Measurements from ENCODE around the gene MBD6.
A peak's percentile ranks its signal among the peaks of the same experiment; 100 is the strongest.

The MBD6 gene

DNA sequence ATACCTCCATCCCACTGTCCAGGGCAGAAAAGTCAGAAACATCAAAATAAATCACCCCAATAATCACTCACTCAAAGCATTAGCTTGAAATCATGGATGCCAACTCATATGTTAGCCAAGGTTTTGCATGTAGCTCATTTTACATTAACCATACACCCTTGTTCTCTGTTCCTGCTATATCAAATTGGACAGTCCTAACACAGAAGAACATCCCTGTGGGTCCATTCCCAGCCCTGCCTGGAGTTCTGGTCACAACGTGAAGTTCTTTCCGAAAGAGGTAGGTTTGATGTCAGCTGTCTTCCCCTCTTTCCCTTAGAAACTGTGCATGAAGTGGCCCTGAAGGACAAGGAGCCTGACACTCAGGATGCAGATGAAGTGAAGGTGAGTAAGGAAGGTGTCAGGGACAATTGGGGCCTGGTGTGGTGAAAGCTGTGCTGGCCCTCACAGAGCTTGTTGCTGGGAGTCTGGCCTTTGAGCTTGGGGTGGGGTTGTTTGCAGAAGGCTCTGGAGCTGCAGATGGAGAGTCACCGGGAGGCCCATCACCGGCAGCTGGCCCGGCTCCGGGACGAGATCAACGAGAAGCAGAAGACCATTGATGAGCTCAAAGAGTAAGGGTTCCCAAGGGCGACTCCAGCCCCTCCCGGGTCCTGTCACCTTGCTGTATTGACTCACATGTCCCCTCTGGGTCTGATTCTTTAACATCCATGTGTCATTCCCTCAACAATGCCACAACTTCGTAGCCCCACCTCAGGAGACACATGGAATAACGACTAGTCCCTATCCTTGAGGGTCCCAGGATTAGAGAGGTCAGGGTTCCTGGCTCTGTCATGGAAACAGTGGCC, 53.4 kb downstream of the MBD6 start:
- Histone ChIP-seq H3K4me1 (ENCODE audit: low read length) (no peaks in the 10 kb centered on the region), H4K20me1 (ENCODE audit: insufficient read depth, low read length) (no peaks in the 10 kb centered on the region), H3K9me2 (replicated peaks; ENCODE audit: insufficient read depth, low read length) (no peaks in the 10 kb centered on the region), H3K9me3 (replicated peaks; ENCODE audit: insufficient read depth, low read length) (no peaks in the 10 kb centered on the region), H3K27me3 (replicated peaks; ENCODE audit: insufficient read depth, low read length) (no peaks in the 10 kb centered on the region), H3K4me3 (ENCODE audit: low read length) (no peak overlapping the region), H3K79me2 (ENCODE audit: low read length) (no peaks in the 10 kb centered on the region), H3K9ac (ENCODE audit: low read length) (no peak overlapping the region), H2AFZ (ENCODE audit: low read length) (0 out of 2 replicates have a peak overlapping the region, but pooled peaks have one; percentile 19), H3F3A (ENCODE audit: insufficient read depth, low read length) (no peaks in the 10 kb centered on the region), H3K27ac (ENCODE audit: low read length) (no peak overlapping the region), H3K36me3 (replicated peaks; ENCODE audit: insufficient read depth, low read length) (no peaks in the 10 kb centered on the region), H3K4me2 (ENCODE audit: low read depth, low read length) (no peak overlapping the region)
- TF ChIP-seq EZH2 (optimal IDR thresholded peaks at IDR 0.05; ENCODE audit: low read depth, low read length), result no peak
- DNase-seq, result no peak

DNA sequence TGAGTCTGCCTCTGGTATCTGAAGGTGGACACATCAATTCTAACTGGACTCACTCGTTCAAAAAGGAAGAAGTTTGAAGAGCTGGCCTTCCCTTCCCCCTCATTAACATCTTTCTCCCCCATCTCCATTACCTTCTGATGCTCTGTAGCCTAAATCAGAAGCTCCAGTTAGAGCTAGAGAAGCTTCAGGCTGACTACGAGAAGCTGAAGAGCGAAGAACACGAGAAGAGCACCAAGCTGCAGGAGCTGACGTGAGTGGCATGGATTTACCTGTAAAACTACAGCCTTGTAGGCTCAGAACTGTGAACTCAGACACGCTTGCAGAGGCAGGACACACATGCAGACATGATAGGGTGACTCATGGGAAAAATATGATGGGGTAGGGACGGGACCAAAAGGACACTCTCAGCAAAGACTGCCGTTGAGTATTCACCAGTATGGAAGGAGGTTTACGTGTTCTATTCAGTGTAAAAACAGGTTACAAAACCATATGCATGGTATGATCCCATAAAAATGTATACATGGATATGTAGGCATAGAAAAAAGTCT, 54.1 kb downstream of the MBD6 start:
- Histone ChIP-seq H3K27me3 (replicated peaks; ENCODE audit: insufficient read depth, low read length) (0 out of 2 replicates have a peak, but pooled peaks cover 2% of the 10 kb centered on the region), H3K27ac (ENCODE audit: low read length) (no peak overlapping the region), H4K20me1 (ENCODE audit: insufficient read depth, low read length) (no peaks in the 10 kb centered on the region), H3K9ac (ENCODE audit: low read length) (no peak overlapping the region), H3K9me3 (replicated peaks; ENCODE audit: insufficient read depth, low read length) (no peaks in the 10 kb centered on the region), H3K4me2 (ENCODE audit: low read depth, low read length) (no peak overlapping the region), H3K36me3 (replicated peaks; ENCODE audit: insufficient read depth, low read length) (no peaks in the 10 kb centered on the region), H3K4me1 (ENCODE audit: low read length) (no peaks in the 10 kb centered on the region), H3K4me3 (ENCODE audit: low read length) (no peak overlapping the region), H3K9me2 (replicated peaks; ENCODE audit: insufficient read depth, low read length) (no peaks in the 10 kb centered on the region), H3F3A (ENCODE audit: insufficient read depth, low read length) (no peaks in the 10 kb centered on the region), H2AFZ (ENCODE audit: low read length) (0 out of 2 replicates have a peak overlapping the region, but pooled peaks have one; percentile 19), H3K79me2 (ENCODE audit: low read length) (no peaks in the 10 kb centered on the region)
- TF ChIP-seq, protein P1, sequence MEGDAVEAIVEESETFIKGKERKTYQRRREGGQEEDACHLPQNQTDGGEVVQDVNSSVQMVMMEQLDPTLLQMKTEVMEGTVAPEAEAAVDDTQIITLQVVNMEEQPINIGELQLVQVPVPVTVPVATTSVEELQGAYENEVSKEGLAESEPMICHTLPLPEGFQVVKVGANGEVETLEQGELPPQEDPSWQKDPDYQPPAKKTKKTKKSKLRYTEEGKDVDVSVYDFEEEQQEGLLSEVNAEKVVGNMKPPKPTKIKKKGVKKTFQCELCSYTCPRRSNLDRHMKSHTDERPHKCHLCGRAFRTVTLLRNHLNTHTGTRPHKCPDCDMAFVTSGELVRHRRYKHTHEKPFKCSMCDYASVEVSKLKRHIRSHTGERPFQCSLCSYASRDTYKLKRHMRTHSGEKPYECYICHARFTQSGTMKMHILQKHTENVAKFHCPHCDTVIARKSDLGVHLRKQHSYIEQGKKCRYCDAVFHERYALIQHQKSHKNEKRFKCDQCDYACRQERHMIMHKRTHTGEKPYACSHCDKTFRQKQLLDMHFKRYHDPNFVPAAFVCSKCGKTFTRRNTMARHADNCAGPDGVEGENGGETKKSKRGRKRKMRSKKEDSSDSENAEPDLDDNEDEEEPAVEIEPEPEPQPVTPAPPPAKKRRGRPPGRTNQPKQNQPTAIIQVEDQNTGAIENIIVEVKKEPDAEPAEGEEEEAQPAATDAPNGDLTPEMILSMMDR (IDR thresholded peaks at IDR 0.05; ENCODE audit: low read length), result no peak
- TF ChIP-seq EZH2 (optimal IDR thresholded peaks at IDR 0.05; ENCODE audit: low read depth, low read length) (no peak), EZH2phosphoT487 (IDR thresholded peaks at IDR 0.05; ENCODE audit: low read length) (no peak)
- no peak for DNase-seq

- Histone ChIP-seq H2AFZ (ENCODE audit: low read length) (no peak overlapping the region), H3K4me3 (ENCODE audit: low read length) (no peak overlapping the region), H4K20me1 (ENCODE audit: insufficient read depth, low read length) (no peaks in the 10 kb centered on the region), H3K9me3 (replicated peaks; ENCODE audit: insufficient read depth, low read length) (no peaks in the 10 kb centered on the region), H3K27me3 (replicated peaks; ENCODE audit: insufficient read depth, low read length) (peaks cover 11% of the 10 kb centered on the region; the same call in 1 of the 2 replicates), H3K9ac (ENCODE audit: low read length) (no peak overlapping the region), H3F3A (ENCODE audit: insufficient read depth, low read length) (no peaks in the 10 kb centered on the region), H3K4me1 (ENCODE audit: low read length) (no peaks in the 10 kb centered on the region), H3K36me3 (replicated peaks; ENCODE audit: insufficient read depth, low read length) (no peaks in the 10 kb centered on the region), H3K27ac (ENCODE audit: low read length) (no peak overlapping the region), H3K79me2 (ENCODE audit: low read length) (no peaks in the 10 kb centered on the region), H3K9me2 (replicated peaks; ENCODE audit: insufficient read depth, low read length) (no peaks in the 10 kb centered on the region), H3K4me2 (ENCODE audit: low read depth, low read length) (no peak overlapping the region)
- DNase-seq, result no peak
- TF ChIP-seq EZH2 (optimal IDR thresholded peaks at IDR 0.05; ENCODE audit: low read depth, low read length), result no peak
- TF ChIP-seq, protein P1 (IDR thresholded peaks at IDR 0.05; ENCODE audit: low read length), result no peak
- TF ChIP-seq EZH2phosphoT487 (IDR thresholded peaks at IDR 0.05; ENCODE audit: low read length), result no peak
Measured at GRCh38 chr12:57577981-57578758, 55.5 kb downstream of the MBD6 start.

Data from MM.1S (cell line).